Parathyroid adenoma (tissue), 2 donors: ENCODE results near the gene CSRP1.

Experiments used
- H2AFZ ChIP-seq: fragments of 300-600 bp; sonication (generic); one replicate; pipeline ENCODE4 v1.7.0; 2017; ENCODE audit warnings: antibody characterized with exemption, mild to moderate bottlenecking
- H3K27ac ChIP-seq: fragments of 300-600 bp; sonication (generic); one replicate; pipeline ENCODE4 v1.7.0; 2017
- H3K27me3 ChIP-seq: fragments of 300-600 bp; sonication (generic); one replicate; pipeline ENCODE4 v1.7.0; 2017; ENCODE audit warnings: low read length; ENCODE audit not compliant: control insufficient read depth, insufficient read depth
- H3K36me3 ChIP-seq: fragments of 300-600 bp; sonication (generic); one replicate; pipeline ENCODE4 v1.7.0; 2017; ENCODE audit warnings: low read length; ENCODE audit not compliant: control insufficient read depth, insufficient read depth
- H3K4me1 ChIP-seq: fragments of 300-600 bp; sonication (generic); one replicate; pipeline ENCODE4 v1.7.0; 2017; ENCODE audit warnings: control low read depth
- H3K4me2 ChIP-seq: fragments of 300-600 bp; sonication (generic); one replicate; pipeline ENCODE4 v1.7.0; 2017; ENCODE audit warnings: low read length
- H3K4me3 ChIP-seq: fragments of 300-600 bp; sonication (generic); one replicate; pipeline ENCODE4 v1.7.0; 2017; ENCODE audit warnings: low read depth, low read length
- H3K79me2 ChIP-seq: fragments of 300-600 bp; sonication (generic); one replicate; pipeline ENCODE4 v1.7.0; 2017; ENCODE audit warnings: control low read depth
- H3K9ac ChIP-seq: fragments of 300-600 bp; sonication (generic); one replicate; pipeline ENCODE4 v1.7.0; 2017; ENCODE audit warnings: mild to moderate bottlenecking
- H3K9me3 ChIP-seq: fragments of 300-600 bp; sonication (generic); one replicate; pipeline ENCODE4 v1.7.0; 2017; ENCODE audit warnings: low read length; ENCODE audit not compliant: control insufficient read depth
- CTCF ChIP-seq: fragments of 300-600 bp; sonication (generic); IDR thresholded peaks from one replicate; pipeline ENCODE4 v1.7.0; 2017; ENCODE audit warnings: antibody characterized with exemption, mild to moderate bottlenecking
- donor health status: primary hyperparathyroidism.

The CSRP1 gene

GRCh38 chr1:201537467-201537866, 30.5 kb upstream of the CSRP1 start:
- H3K9ac ChIP-seq = no peak overlapping the region

GRCh38 chr1:201537028-201537427, 30.1 kb upstream of the CSRP1 start:
- no peak for TF ChIP-seq CTCF
- H3K27ac ChIP-seq = no peak overlapping the region
- H2AFZ ChIP-seq = no peak overlapping the region
- H3K9ac ChIP-seq = no peak overlapping the region
- no peaks in the 10 kb centered on the region for H3K27me3 ChIP-seq
- no peak overlapping the region for H3K4me3 ChIP-seq
- peaks cover 3% of the 10 kb centered on the region for H3K79me2 ChIP-seq
- H3K4me1 ChIP-seq = peaks cover 9% of the 10 kb centered on the region
- H3K4me2 ChIP-seq = no peak overlapping the region
- H3K36me3 ChIP-seq = no peaks in the 10 kb centered on the region
- no peaks in the 10 kb centered on the region for H3K9me3 ChIP-seq

More at GRCh38 chr1:201537467-201537866, 30.5 kb upstream of the CSRP1 start:
- no peaks in the 10 kb centered on the region for H3K27me3 ChIP-seq
- no peak overlapping the region for H3K27ac ChIP-seq
- no peaks in the 10 kb centered on the region for H3K9me3 ChIP-seq
- H3K79me2 ChIP-seq = peaks cover 4% of the 10 kb centered on the region
- H3K4me1 ChIP-seq = peaks cover 9% of the 10 kb centered on the region
- TF ChIP-seq CTCF = no peak
- no peak overlapping the region for H3K4me2 ChIP-seq
- no peaks in the 10 kb centered on the region for H3K36me3 ChIP-seq
- H2AFZ ChIP-seq = no peak overlapping the region
- H3K4me3 ChIP-seq = no peak overlapping the region

GRCh38 chr1:201536558-201536957, 29.6 kb upstream of the CSRP1 start:
- no peak overlapping the region for H2AFZ ChIP-seq
- TF ChIP-seq CTCF = no peak
- H3K9me3 ChIP-seq = no peaks in the 10 kb centered on the region
- H3K9ac ChIP-seq = no peak overlapping the region
- no peak overlapping the region for H3K4me2 ChIP-seq
- H3K36me3 ChIP-seq = no peaks in the 10 kb centered on the region
- no peak overlapping the region for H3K4me3 ChIP-seq
- H3K4me1 ChIP-seq = peaks cover 9% of the 10 kb centered on the region
- H3K27me3 ChIP-seq = no peaks in the 10 kb centered on the region
- no peaks in the 10 kb centered on the region for H3K79me2 ChIP-seq
- H3K27ac ChIP-seq = no peak overlapping the region

GRCh38 chr1:201535919-201536245, 29.0 kb upstream of the CSRP1 start:
- peaks cover 5% of the 10 kb centered on the region for H3K4me1 ChIP-seq
- no peaks in the 10 kb centered on the region for H3K36me3 ChIP-seq
- H3K9me3 ChIP-seq = no peaks in the 10 kb centered on the region
- no peaks in the 10 kb centered on the region for H3K27me3 ChIP-seq
- no peaks in the 10 kb centered on the region for H3K79me2 ChIP-seq
- no peak overlapping the region for H3K4me3 ChIP-seq
- no peak overlapping the region for H2AFZ ChIP-seq
- no peak overlapping the region for H3K4me2 ChIP-seq
- no peak for TF ChIP-seq CTCF
- no peak overlapping the region for H3K27ac ChIP-seq
- no peak overlapping the region for H3K9ac ChIP-seq

GRCh38 chr1:201535046-201535918, 28.4 kb upstream of the CSRP1 start:
- H2AFZ ChIP-seq = no peak overlapping the region
- no peaks in the 10 kb centered on the region for H3K79me2 ChIP-seq
- no peaks in the 10 kb centered on the region for H3K9me3 ChIP-seq
- H3K36me3 ChIP-seq = no peaks in the 10 kb centered on the region
- H3K4me1 ChIP-seq = peaks cover 2% of the 10 kb centered on the region
- H3K4me3 ChIP-seq = no peak overlapping the region
- TF ChIP-seq CTCF = no peak
- H3K27me3 ChIP-seq = no peaks in the 10 kb centered on the region
- H3K27ac ChIP-seq = no peak overlapping the region
- no peak overlapping the region for H3K4me2 ChIP-seq
- H3K9ac ChIP-seq = no peak overlapping the region
